OCI-LY1 (cell line): ENCODE data around the gene ITGA4.
A peak's percentile ranks its signal among the peaks of the same experiment; 100 is the strongest.

Experiments used
- H2AFZ ChIP-seq: fragments of 200-600 bp; sonication (generic), shearing (Covaris generic); 2 replicates; pipeline ENCODE4 v1.6.0; 2014; ENCODE audit warnings: antibody characterized with exemption, mild to moderate bottlenecking, low read length
- H3F3A ChIP-seq: fragments of 200-600 bp; sonication (generic), shearing (Covaris generic); 2 replicates; pipeline ENCODE4 v1.6.0; 2014; ENCODE audit warnings: mild to moderate bottlenecking, antibody characterized with exemption, low read length, moderate library complexity; ENCODE audit not compliant: insufficient read depth
- H3K27ac ChIP-seq: fragments of 200-600 bp; sonication (generic); 2 replicates; pipeline ENCODE4 v1.5.1; 2014; ENCODE audit warnings: low read length, mixed run types, mild to moderate bottlenecking, low read depth; ENCODE audit not compliant: poor library complexity, severe bottlenecking
- H3K27me3 ChIP-seq: fragments of 200-600 bp; sonication (generic); 2 replicates; pipeline ENCODE4 v1.6.0; 2014; ENCODE audit warnings: antibody characterized with exemption, mild to moderate bottlenecking, low read length, moderate library complexity; ENCODE audit not compliant: insufficient read depth
- H3K36me3 ChIP-seq: fragments of 200-600 bp; sonication (generic); 2 replicates; pipeline ENCODE4 v1.6.1; 2014; ENCODE audit warnings: mild to moderate bottlenecking, antibody characterized with exemption, low read length, moderate library complexity, mixed read lengths; ENCODE audit not compliant: insufficient read depth
- H3K4me1 ChIP-seq: fragments of 200-600 bp; sonication (generic); 2 replicates; pipeline ENCODE4 v1.5.1; 2014; ENCODE audit warnings: mild to moderate bottlenecking, low read length, moderate library complexity; ENCODE audit not compliant: insufficient read depth, severe bottlenecking
- H3K4me2 ChIP-seq: fragments of 200-600 bp; sonication (generic), shearing (Covaris generic); 2 replicates; pipeline ENCODE4 v1.6.1; 2014; ENCODE audit warnings: low read length
- H3K4me3 ChIP-seq: fragments of 200-600 bp; sonication (generic); 2 replicates; pipeline ENCODE4 v1.5.1; 2014; ENCODE audit warnings: low read length, low read depth, mild to moderate bottlenecking, mixed read lengths; ENCODE audit not compliant: poor library complexity, severe bottlenecking
- H3K79me2 ChIP-seq: fragments of 200-600 bp; shearing (Covaris generic); 2 replicates; pipeline ENCODE4 v1.6.1; 2016; ENCODE audit warnings: mixed run types, low read length, mixed read lengths; ENCODE audit not compliant: insufficient read depth
- H3K9ac ChIP-seq: fragments of 200-600 bp; sonication (generic), shearing (Covaris generic); 2 replicates; pipeline ENCODE4 v1.6.1; 2014; ENCODE audit warnings: mild to moderate bottlenecking, low read length, mixed read lengths
- H3K9me2 ChIP-seq: fragments of 200-600 bp; sonication (generic), shearing (Covaris generic); 2 replicates; pipeline ENCODE4 v1.6.1; 2014; ENCODE audit warnings: low read depth, mild to moderate bottlenecking, low read length, mixed read lengths
- H3K9me3 ChIP-seq: fragments of 200-600 bp; shearing (Covaris generic); 2 replicates; pipeline ENCODE4 v1.6.1; 2014; ENCODE audit warnings: low read length, mixed read lengths
- H4K20me1 ChIP-seq: fragments of 200-600 bp; sonication (generic), shearing (Covaris generic); 2 replicates; pipeline ENCODE4 v1.6.0; 2016; ENCODE audit warnings: mild to moderate bottlenecking, low read length; ENCODE audit not compliant: insufficient read depth
- EZH2 ChIP-seq: fragments of 200-600 bp; sonication (generic), shearing (Covaris generic); IDR thresholded peaks from 2 replicates; pipeline ENCODE4 v1.8.0; 2017; ENCODE audit warnings: borderline replicate concordance, mixed run types, mild to moderate bottlenecking, antibody characterized with exemption, low read length, moderate library complexity, mixed read lengths
- TF ChIP-seq, protein P1 (sequence below): fragments of 200-600 bp; sonication (generic), shearing (Covaris generic); IDR thresholded peaks from 2 replicates; pipeline ENCODE4 v1.5.1; 2017; ENCODE audit warnings: mild to moderate bottlenecking, antibody characterized with exemption, low read length, moderate library complexity, mixed read lengths

Gene ITGA4

DNA sequence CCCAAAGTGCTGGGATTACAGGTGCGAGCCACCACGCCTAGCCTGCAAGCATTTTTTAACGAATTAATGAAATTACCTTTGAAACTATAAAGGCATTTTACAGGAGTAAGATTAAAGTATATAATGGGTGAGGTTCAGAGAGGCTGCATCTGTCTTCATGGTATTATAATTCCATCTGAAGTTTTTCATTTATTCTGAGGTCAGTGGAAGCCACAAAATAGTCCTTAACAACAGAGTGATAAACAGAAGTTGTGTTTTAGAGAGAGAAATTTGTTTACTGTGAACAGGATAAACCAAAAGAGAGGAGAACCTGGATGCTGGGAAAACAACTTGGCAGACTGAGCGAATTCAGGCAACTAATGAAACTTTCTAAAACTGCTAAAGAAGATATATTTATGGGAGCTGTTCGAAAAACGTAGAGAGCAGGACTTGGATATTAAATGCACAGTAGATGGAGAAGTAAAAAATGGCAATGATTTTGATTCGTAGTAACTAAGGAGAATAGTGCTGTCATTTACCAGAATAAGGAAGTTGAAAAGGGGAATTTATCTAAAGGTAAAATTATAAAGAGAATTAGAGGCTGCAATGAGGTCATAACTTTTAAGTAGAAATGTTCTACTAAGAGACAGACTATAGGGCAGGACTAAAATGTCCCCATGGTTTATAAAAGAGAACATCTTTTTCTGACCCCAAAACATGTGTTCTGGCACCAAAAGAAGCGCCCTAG, 37.9 kb upstream of the ITGA4 start:
- Histone ChIP-seq H3K9me2 (no peaks in the 10 kb centered on the region), H2AFZ (peak overlapping the region; percentile 99), H3K79me2 (no peaks in the 10 kb centered on the region), H4K20me1 (no peaks in the 10 kb centered on the region), H3K9me3 (no peaks in the 10 kb centered on the region), H3K4me1 (peaks cover 39% of the 10 kb centered on the region), H3K27me3 (no peaks in the 10 kb centered on the region), H3K9ac (peak overlapping the region; percentile 29; the same call in 1 of the 2 replicates), H3K4me2 (peak overlapping the region; percentile 30), H3K4me3 (no peak overlapping the region), H3F3A (no peaks in the 10 kb centered on the region), H3K36me3 (no peaks in the 10 kb centered on the region), H3K27ac (peak overlapping the region; percentile 67)
- TF ChIP-seq EZH2 = no peak
- TF ChIP-seq, protein P1, sequence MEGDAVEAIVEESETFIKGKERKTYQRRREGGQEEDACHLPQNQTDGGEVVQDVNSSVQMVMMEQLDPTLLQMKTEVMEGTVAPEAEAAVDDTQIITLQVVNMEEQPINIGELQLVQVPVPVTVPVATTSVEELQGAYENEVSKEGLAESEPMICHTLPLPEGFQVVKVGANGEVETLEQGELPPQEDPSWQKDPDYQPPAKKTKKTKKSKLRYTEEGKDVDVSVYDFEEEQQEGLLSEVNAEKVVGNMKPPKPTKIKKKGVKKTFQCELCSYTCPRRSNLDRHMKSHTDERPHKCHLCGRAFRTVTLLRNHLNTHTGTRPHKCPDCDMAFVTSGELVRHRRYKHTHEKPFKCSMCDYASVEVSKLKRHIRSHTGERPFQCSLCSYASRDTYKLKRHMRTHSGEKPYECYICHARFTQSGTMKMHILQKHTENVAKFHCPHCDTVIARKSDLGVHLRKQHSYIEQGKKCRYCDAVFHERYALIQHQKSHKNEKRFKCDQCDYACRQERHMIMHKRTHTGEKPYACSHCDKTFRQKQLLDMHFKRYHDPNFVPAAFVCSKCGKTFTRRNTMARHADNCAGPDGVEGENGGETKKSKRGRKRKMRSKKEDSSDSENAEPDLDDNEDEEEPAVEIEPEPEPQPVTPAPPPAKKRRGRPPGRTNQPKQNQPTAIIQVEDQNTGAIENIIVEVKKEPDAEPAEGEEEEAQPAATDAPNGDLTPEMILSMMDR = no peak

DNA sequence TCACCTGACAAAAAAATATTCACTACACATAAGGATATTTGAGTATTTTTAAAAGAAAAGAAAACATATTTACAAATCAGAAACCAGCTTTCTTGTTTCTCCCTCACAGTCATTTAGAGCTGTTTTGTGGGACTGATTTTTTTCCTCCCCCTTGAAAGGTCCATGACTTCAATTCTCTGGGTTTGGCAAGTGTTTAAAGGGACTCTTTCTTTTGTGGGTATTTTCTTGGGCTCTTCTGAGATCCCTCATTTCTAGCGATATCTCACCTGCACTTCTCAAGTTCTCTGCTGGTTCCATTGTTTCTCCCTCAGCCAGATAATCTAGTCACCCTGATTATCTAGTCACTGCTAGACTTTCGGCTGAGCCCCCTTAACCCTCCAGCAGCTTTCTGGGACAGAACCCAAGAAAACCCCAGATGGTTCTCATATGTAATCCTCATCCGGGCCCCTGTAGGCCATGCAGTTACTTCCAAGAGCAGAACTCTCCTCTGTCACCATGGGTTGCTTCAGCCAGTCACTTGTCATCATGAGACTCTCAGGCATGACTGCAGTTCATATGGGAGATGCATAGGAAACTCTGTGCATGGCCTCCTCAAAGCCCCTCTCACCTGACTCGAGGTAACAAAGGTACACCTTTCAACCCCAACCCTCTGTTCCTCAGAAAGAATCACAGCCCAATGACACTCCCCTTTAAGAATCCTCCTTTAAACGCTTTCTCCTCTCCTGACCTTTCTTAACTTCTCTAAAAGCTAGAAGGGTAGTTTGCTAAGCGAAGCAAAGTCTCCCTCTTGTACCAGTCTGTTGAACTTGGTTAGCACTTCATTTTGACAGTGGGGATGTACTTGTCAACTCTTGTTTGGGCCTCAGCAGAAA, 36.7 kb upstream of the ITGA4 start:
- no peak for TF ChIP-seq EZH2
- TF ChIP-seq, protein P1 = no peak
- Histone ChIP-seq H3K27ac (peak overlapping the region; percentile 67), H3K36me3 (no peaks in the 10 kb centered on the region), H3K4me1 (peaks cover 39% of the 10 kb centered on the region), H3K9ac (peak overlapping the region; percentile 2; the same call in 1 of the 2 replicates), H3K4me2 (peak overlapping the region; percentile 22), H4K20me1 (no peaks in the 10 kb centered on the region), H3K79me2 (no peaks in the 10 kb centered on the region), H3K9me3 (no peaks in the 10 kb centered on the region), H3K9me2 (no peaks in the 10 kb centered on the region), H3F3A (no peaks in the 10 kb centered on the region), H3K4me3 (no peak overlapping the region), H2AFZ (peak overlapping the region; percentile 76), H3K27me3 (no peaks in the 10 kb centered on the region)

DNA sequence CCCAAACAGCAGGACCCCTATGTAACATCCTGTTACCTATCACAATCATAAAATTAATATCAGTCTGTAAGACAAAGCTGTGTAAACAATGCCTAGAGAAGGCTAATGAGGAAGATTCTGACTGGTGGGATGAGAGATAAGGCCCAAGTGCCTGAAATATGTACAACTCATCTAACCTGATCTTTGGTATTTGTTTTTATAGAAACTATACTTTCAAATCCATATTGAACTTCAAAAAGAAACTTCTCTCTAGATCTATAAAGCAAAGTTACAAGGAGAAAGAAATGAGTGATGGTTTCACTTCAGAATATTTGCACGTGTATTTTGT, 36.1 kb upstream of the ITGA4 start:
- Histone ChIP-seq H3K4me3 (no peak overlapping the region), H3F3A (no peaks in the 10 kb centered on the region), H2AFZ (peak overlapping the region; percentile 76), H4K20me1 (no peaks in the 10 kb centered on the region), H3K79me2 (no peaks in the 10 kb centered on the region), H3K4me2 (peak overlapping the region; percentile 22), H3K4me1 (peaks cover 39% of the 10 kb centered on the region), H3K27ac (peak overlapping the region; percentile 67), H3K36me3 (no peaks in the 10 kb centered on the region), H3K9me3 (no peaks in the 10 kb centered on the region), H3K27me3 (no peaks in the 10 kb centered on the region), H3K9me2 (no peaks in the 10 kb centered on the region), H3K9ac (peak overlapping the region; percentile 2; the same call in 1 of the 2 replicates)
- TF ChIP-seq, protein P1 = no peak
- no peak for TF ChIP-seq EZH2
